ENCODE results near the gene TMEM164.

GRCh38 chrX:110087485-110088356 is 84.8 kb downstream of the TMEM164 start:
- TF ChIP-seq CTCF (IDR thresholded peaks at IDR 0.05 in 2 of 3, conservative IDR thresholded peaks at IDR 0.05 in 1 of 3; ENCODE audit: control insufficient read depth in 2 of 3, extremely low read depth in 1 of 3, insufficient read depth in 1 of 3, low read depth in 3 of 3, low read length in 3 of 3) (no peak), HSF1 (IDR thresholded peaks at IDR 0.05; ENCODE audit: low read depth, low read length) (no peak), CREB1 (IDR thresholded peaks at IDR 0.05; ENCODE audit: low read depth) (no peak), SIN3A (IDR thresholded peaks at IDR 0.05; ENCODE audit: low read depth, low read length) (no peak), RAD21 (IDR thresholded peaks at IDR 0.05; ENCODE audit: insufficient read depth, low read depth, low read length) (no peak), HCFC1 (IDR thresholded peaks at IDR 0.05; ENCODE audit: low read length) (no peak)

Data from GM12878 (cell line).